Fibroblast of the aortic adventitia (primary cell): Measurements from ENCODE around the gene ADGRD1. TPM values are rescaled to one million over a fixed set of nuclear protein-coding genes. Genes with fewer than 3 reads are reported as not detected.
"Not testable (repeated sequence)": the region's sequence is repeated elsewhere in the genome, so short reads cannot be mapped to it uniquely, and the experiment has no call there.

Experiments used
- DNase-seq: peaks from one replicate; pipeline ENCODE4 v3.0.0-alpha.2; 2010; ENCODE audit warnings: low read depth
- H3K4me3 ChIP-seq: 2 replicates; pipeline ENCODE4 v1.5.1; 2011; ENCODE audit warnings: low read depth, mild to moderate bottlenecking, control low read depth, low read length, moderate library complexity
- total RNA-seq: library from RNA; depleted of rRNA; stranded (reverse); fragments of >200 nt; gene quantifications from 2 replicates; pipeline ENCODE4 v1.2.3, GENCODE V29; 2012; ENCODE audit warnings: low replicate concordance
- TF ChIP-seq, protein P1 (sequence below): IDR thresholded peaks from 2 replicates; pipeline ENCODE4 v1.5.1; 2011; ENCODE audit warnings: mild to moderate bottlenecking, low read length, control low read depth, inconsistent platforms; ENCODE audit not compliant: insufficient read depth

Gene ADGRD1
- total RNA-seq, 1 donor = 1.2 TPM

DNA sequence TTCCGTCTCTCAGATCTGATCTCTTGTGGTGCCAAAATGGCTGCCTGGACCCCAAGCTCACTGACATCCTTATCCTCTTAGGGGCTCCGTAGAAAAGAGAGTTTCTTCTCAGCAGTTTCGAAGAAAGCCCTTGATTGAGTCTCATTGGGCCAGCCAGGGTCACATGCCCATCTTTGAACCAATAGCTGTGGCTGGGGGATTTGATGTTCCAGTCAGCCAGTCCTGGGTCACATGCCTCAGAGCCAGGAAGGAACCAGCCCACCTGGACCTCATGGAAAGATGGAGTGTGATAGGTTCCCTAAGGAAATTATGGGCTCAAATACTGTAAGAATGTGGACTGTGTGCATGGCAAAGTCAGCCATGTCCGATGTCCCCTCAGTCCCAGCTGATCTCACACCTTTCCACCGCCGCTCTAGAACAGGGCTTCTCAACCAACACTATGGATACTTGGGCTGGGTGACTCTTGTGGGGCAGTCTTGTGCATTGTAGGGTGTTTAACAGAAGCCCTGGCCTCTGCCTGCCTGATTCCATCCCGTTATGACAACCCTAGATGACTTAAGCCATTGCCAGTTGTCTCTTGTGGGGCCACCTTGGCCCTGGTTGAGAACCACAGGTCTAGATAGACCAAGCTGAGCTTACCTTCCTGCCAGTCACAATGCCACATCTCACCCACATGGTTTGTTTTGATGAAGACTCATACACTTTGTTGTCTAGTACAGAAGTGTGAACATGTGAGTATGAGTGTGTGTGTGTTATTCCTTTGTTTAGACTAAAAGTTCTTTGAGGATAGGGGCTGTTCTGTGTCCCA, 163.9 kb downstream of the ADGRD1 start:
- no peak overlapping the region for H3K4me3 ChIP-seq
- TF ChIP-seq, protein P1, sequence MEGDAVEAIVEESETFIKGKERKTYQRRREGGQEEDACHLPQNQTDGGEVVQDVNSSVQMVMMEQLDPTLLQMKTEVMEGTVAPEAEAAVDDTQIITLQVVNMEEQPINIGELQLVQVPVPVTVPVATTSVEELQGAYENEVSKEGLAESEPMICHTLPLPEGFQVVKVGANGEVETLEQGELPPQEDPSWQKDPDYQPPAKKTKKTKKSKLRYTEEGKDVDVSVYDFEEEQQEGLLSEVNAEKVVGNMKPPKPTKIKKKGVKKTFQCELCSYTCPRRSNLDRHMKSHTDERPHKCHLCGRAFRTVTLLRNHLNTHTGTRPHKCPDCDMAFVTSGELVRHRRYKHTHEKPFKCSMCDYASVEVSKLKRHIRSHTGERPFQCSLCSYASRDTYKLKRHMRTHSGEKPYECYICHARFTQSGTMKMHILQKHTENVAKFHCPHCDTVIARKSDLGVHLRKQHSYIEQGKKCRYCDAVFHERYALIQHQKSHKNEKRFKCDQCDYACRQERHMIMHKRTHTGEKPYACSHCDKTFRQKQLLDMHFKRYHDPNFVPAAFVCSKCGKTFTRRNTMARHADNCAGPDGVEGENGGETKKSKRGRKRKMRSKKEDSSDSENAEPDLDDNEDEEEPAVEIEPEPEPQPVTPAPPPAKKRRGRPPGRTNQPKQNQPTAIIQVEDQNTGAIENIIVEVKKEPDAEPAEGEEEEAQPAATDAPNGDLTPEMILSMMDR = no peak
- no peak for DNase-seq

- no peak overlapping the region for H3K4me3 ChIP-seq
- TF ChIP-seq, protein P1 = no peak
- no peak for DNase-seq
Measured at GRCh38 chr12:131118371-131118770, 164.7 kb downstream of the ADGRD1 start.

GRCh38 chr12:131119345-131119744, 165.6 kb downstream of the ADGRD1 start:
- DNase-seq, H3K4me3 ChIP-seq: not testable (repeated sequence)

DNA sequence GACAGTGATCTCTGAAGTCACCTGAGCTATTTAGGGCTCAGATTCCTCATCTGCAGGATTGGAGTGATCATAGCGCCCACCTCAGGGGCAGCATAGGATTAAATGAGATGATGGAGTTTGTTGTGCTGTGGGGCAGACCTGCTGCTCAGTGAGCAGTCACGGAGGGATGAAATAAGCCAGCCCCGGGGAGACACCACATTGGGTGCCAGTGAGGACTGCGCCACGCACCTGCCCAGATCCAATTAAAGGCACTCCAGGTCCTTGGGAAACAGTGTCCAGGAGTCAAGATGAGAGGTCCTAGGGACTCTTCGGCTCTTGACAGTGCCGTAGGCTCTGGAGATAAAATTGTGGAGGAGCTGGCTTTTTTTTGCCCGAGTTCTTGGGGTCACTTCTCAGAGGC, 166.2 kb downstream of the ADGRD1 start:
- TF ChIP-seq, protein P1 = no peak

GRCh38 chr12:131120831-131121271, 167.1 kb downstream of the ADGRD1 start:
- DNase-seq = no peak
- no peak overlapping the region for H3K4me3 ChIP-seq
- TF ChIP-seq, protein P1 = no peak

More for the DNA sequence above, 166.2 kb downstream of the ADGRD1 start:
- no peak for DNase-seq
- H3K4me3 ChIP-seq = no peak overlapping the region

- TF ChIP-seq, protein P1 = no peak
- DNase-seq = no peak
- H3K4me3 ChIP-seq = no peak overlapping the region
Measured at GRCh38 chr12:131121705-131122405, 168.1 kb downstream of the ADGRD1 start.

DNA sequence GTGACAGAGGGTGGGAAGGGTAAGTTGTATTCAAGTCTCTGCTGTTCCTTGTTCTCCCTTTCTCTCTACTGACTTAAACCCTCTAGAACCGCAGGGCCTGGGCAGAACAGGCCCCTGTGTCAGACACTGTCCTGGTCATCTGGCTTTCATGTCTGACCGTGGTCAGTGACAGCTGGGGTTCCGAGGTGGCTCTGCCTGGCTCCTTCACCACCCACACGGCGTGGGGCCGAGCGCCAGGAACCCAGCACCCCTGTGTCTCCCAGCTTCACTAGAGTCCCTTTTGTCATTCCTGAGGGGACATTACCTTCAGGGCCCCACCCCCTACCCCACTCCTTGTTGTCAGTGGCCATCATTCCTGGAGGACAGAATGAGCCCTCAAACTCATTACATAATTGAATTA, 168.9 kb downstream of the ADGRD1 start:
- H3K4me3 ChIP-seq = no peak overlapping the region
- no peak for DNase-seq
- TF ChIP-seq, protein P1 = no peak
